ENCODE measurements around the gene SETD6. TPM values are rescaled to one million over a fixed set of nuclear protein-coding genes. Genes with fewer than 3 reads are reported as not detected.

The SETD6 gene
- total RNA-seq, 1 donor from 2014 or later = 13.5 TPM

- peak; percentile 29 for ATAC-seq
- no peak for DNase-seq (ENCODE audit: low spot score)
These were observed 7.9 kb upstream of the SETD6 start for GRCh38 chr16:58507195-58507962.

GRCh38 chr16:58507963-58508670, 7.2 kb upstream of the SETD6 start:
- DNase-seq (ENCODE audit: low spot score) (no peak), ATAC-seq (no peak)

GRCh38 chr16:58508671-58509251, 6.6 kb upstream of the SETD6 start:
- DNase-seq (ENCODE audit: low spot score) = peak; percentile 33

GRCh38 chr16:58509256-58510096, 5.8 kb upstream of the SETD6 start:
- peak; percentile 31 for DNase-seq (ENCODE audit: low spot score)
- no peak for ATAC-seq

More at GRCh38 chr16:58508671-58509251, 6.6 kb upstream of the SETD6 start:
- no peak for ATAC-seq

GRCh38 chr16:58510097-58510775, 5.1 kb upstream of the SETD6 start:
- no peak for DNase-seq (ENCODE audit: low spot score)

GRCh38 chr16:58510776-58511628, 4.3 kb upstream of the SETD6 start:
- ATAC-seq (no peak), DNase-seq (ENCODE audit: low spot score) (no peak)

More at GRCh38 chr16:58510097-58510775, 5.1 kb upstream of the SETD6 start:
- ATAC-seq = no peak

GRCh38 chr16:58511933-58512815, 3.1 kb upstream of the SETD6 start:
- peak; percentile 50 for ATAC-seq
- peak; percentile 78 for DNase-seq (ENCODE audit: low spot score)

- ATAC-seq = no peak
These were observed 1.4 kb upstream of the SETD6 start for GRCh38 chr16:58513874-58514273.

GRCh38 chr16:58515871-58516767, 802 bp downstream of the SETD6 start:
- peak; percentile 72 for DNase-seq (ENCODE audit: low spot score)

More at GRCh38 chr16:58513874-58514273, 1.4 kb upstream of the SETD6 start:
- no peak for DNase-seq (ENCODE audit: low spot score)

GRCh38 chr16:58516768-58517107, 1.4 kb downstream of the SETD6 start:
- DNase-seq (ENCODE audit: low spot score) (no peak), ATAC-seq (no peak)

More at GRCh38 chr16:58515871-58516767, 802 bp downstream of the SETD6 start:
- peak; percentile 70 for ATAC-seq

GRCh38 chr16:58518083-58518979, 3.0 kb downstream of the SETD6 start:
- ATAC-seq (no peak), DNase-seq (ENCODE audit: low spot score) (no peak)

GRCh38 chr16:58518980-58519368, 3.7 kb downstream of the SETD6 start:
- DNase-seq (ENCODE audit: low spot score) = no peak
- ATAC-seq = no peak

- no peak for DNase-seq (ENCODE audit: low spot score)
- ATAC-seq = no peak
These were observed 4.4 kb downstream of the SETD6 start for GRCh38 chr16:58519707-58520106.

GRCh38 chr16:58530179-58530578, 14.9 kb downstream of the SETD6 start:
- ATAC-seq (no peak), DNase-seq (ENCODE audit: low spot score) (no peak)

GRCh38 chr16:58532414-58532813, 17.1 kb downstream of the SETD6 start:
- DNase-seq (ENCODE audit: low spot score) (no peak), ATAC-seq (no peak)

GRCh38 chr16:58533751-58534470, 18.6 kb downstream of the SETD6 start:
- peak; percentile 57 for ATAC-seq
- no peak for DNase-seq (ENCODE audit: low spot score)
